PC-9 (cell line): ENCODE data around the gene GPSM1. TPM values are rescaled to one million over a fixed set of nuclear protein-coding genes. Genes with fewer than 3 reads are reported as not detected.

ENCODE experiments used
- BruUV-seq: library from RNA; stranded (reverse); fragments of 400-500 nt; replicated peaks from 2 replicates; lab custom pipeline; 2021; lab: Mats Ljungman, UMichigan
- CTCF ChIA-PET: fragments of 300-600 bp; sonication (Branson Sonifier 250); formaldehyde crosslinking; loops from one replicate; lab custom pipeline; 2022; ENCODE audit warnings: antibody characterized with exemption; lab: Charles Lee
- POLR2A ChIA-PET: fragments of 300-600 bp; sonication (Branson Sonifier 250); formaldehyde crosslinking; loops from one replicate; lab custom pipeline; 2022; ENCODE audit warnings: antibody characterized with exemption; ENCODE audit not compliant: unreplicated experiment; lab: Charles Lee
- DNase-seq, 2 experiments: peaks; one replicate each; pipeline versions ENCODE4 v3.0.0 to v3.0.0-alpha.2; 2015 to 2022; ENCODE audit warnings: mixed read lengths in 1 of 2
- H2AFZ ChIP-seq: fragments of 200-600 bp; sonication (generic); 2 replicates; pipeline ENCODE4 v1.8.1; 2017; ENCODE audit warnings: antibody characterized with exemption
- H3F3A ChIP-seq: fragments of 200-600 bp; sonication (generic); 2 replicates; pipeline ENCODE4 v1.8.1; 2017; ENCODE audit warnings: antibody characterized with exemption, mild to moderate bottlenecking, low read depth; ENCODE audit not compliant: insufficient read depth
- H3K27ac ChIP-seq: fragments of 200-600 bp; sonication (generic); 2 replicates; pipeline ENCODE4 v1.6.1; 2016; ENCODE audit warnings: mixed run types
- H3K27me3 ChIP-seq: fragments of 200-600 bp; sonication (generic); 2 replicates; pipeline ENCODE4 v1.6.1; 2016; ENCODE audit warnings: low read depth, mixed run types; ENCODE audit not compliant: insufficient read depth
- H3K36me3 ChIP-seq: fragments of 200-600 bp; sonication (generic); 2 replicates; pipeline ENCODE4 v1.6.1; 2016; ENCODE audit warnings: low read depth, mixed run types
- H3K4me1 ChIP-seq: fragments of 200-600 bp; sonication (generic); replicated peaks from 2 replicates; pipeline ENCODE4 v1.6.1; 2016; ENCODE audit warnings: mixed run types; ENCODE audit not compliant: insufficient read depth
- H3K4me2 ChIP-seq: fragments of 200-600 bp; sonication (generic); 2 replicates; pipeline ENCODE4 v1.6.1; 2017; ENCODE audit warnings: mixed run types
- H3K4me3 ChIP-seq: fragments of 200-600 bp; sonication (generic); 2 replicates; pipeline ENCODE4 v1.6.1; 2016; ENCODE audit warnings: mixed run types
- H3K79me2 ChIP-seq: fragments of 200-600 bp; sonication (generic); 2 replicates; pipeline ENCODE4 v1.6.1; 2017; ENCODE audit warnings: low read depth, mixed run types
- H3K9me2 ChIP-seq: fragments of 200-600 bp; sonication (generic); 2 replicates; pipeline ENCODE4 v1.8.1; 2017; ENCODE audit warnings: mild to moderate bottlenecking; ENCODE audit not compliant: insufficient read depth
- H3K9me3 ChIP-seq: fragments of 200-600 bp; sonication (generic); 2 replicates; pipeline ENCODE4 v1.8.1; 2016; ENCODE audit warnings: low read depth; ENCODE audit not compliant: insufficient read depth
- H4K20me1 ChIP-seq: fragments of 200-600 bp; sonication (generic); 2 replicates; pipeline ENCODE4 v1.8.1; 2017; ENCODE audit not compliant: insufficient read depth
- CTCF ChIP-seq: fragments of 200-600 bp; sonication (generic); conservative IDR thresholded peaks from 2 replicates; pipeline ENCODE4 v1.6.1; 2017; ENCODE audit warnings: mixed run types, antibody characterized with exemption, mild to moderate bottlenecking, moderate library complexity
- EZH2 ChIP-seq: fragments of 200-600 bp; sonication (generic); IDR thresholded peaks from 2 replicates; pipeline ENCODE4 v1.8.0; 2017; ENCODE audit warnings: antibody characterized with exemption, low read depth
- intact Hi-C: fragments of 100-400 bp; cut with micrococcal nuclease; formaldehyde crosslinking; loops from one replicate; pipeline ENCODE4 v1.10.0; 2022; ENCODE audit not compliant: unreplicated experiment
- total RNA-seq: library from RNA; stranded (reverse); gene quantifications from 2 replicates; pipeline ENCODE4 v1.2.3, GENCODE V29; 2021

Gene GPSM1
- total RNA-seq, 1 experiment from 2014 or later, result 5.5 TPM

DNA sequence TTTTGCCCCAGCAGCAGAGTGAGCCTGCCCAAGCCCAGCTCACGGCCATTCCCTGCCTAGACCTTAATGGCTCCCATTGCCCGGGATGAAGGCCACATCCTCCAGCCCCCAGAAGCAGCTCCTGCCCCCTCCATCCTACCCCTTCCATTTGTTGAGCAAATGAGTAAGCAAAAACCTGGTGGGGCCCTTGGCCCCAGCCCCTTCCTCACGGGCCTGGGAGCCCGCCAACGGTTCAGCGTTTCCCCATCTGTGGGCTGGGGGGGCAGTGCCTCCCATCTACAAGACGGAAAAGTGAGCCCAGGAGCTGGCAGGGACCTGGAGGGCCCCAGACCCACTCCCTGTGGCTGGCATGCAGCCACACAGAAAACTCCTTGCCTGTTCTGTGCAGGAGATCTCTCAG, 27.8 kb upstream of the GPSM1 start:
- POLR2A ChIA-PET, result no interaction called here
- no peak for TF ChIP-seq EZH2
- TF ChIP-seq CTCF, result no peak
- DNase-seq, result no peak
- no peaks in the 10 kb centered on the region for H3K79me2 ChIP-seq
- H3K9me3 ChIP-seq, result no peaks in the 10 kb centered on the region
- no peaks in the 10 kb centered on the region for H3K27me3 ChIP-seq
- no peak overlapping the region for H3K4me2 ChIP-seq
- BruUV-seq, result no TSS peak
- H3K27ac ChIP-seq, result no peak overlapping the region
- no peak overlapping the region for H2AFZ ChIP-seq
- peaks cover 3% of the 10 kb centered on the region; the same call in 1 of the 2 replicates for H3F3A ChIP-seq
- H3K4me3 ChIP-seq, result no peak overlapping the region
- H3K36me3 ChIP-seq, result no peaks in the 10 kb centered on the region
- peaks cover 10% of the 10 kb centered on the region for H3K4me1 ChIP-seq
- CTCF ChIA-PET, result no interaction called here
- H3K9me2 ChIP-seq, result no peaks in the 10 kb centered on the region
- no peaks in the 10 kb centered on the region for H4K20me1 ChIP-seq
- intact Hi-C loops, result no loop called here

DNA sequence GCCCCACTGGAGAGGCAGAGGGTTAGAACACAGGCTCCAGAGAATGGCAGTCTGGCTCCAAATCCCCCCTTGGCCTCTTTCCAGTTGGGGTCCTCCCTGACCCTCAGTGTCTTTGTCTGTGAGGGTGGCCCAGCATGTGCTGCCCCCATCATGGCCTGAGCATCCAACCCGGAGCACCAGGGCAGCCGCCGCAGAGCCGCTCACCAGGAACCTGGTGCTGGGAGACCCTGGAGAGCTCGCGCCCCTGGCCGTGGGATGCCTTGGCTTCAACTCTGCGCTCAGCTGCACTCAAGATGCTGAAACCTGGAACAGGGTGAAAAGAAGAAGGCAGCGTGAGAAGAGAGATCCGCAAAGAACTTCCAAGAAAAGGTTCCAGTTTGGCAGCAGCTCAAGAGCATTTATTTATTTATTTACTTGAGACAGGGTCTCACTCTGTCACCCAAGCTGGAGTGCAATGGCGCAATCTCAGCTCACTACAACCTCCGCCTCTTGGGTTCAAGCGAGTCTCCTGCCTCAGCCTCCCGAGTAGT, 27.3 kb upstream of the GPSM1 start:
- Histone ChIP-seq H3K27me3 (no peaks in the 10 kb centered on the region), H4K20me1 (no peaks in the 10 kb centered on the region), H3K36me3 (no peaks in the 10 kb centered on the region), H3K4me3 (no peak overlapping the region), H3F3A (peaks cover 3% of the 10 kb centered on the region; the same call in 1 of the 2 replicates), H3K4me2 (no peak overlapping the region), H3K9me2 (no peaks in the 10 kb centered on the region), H3K79me2 (no peaks in the 10 kb centered on the region), H2AFZ (no peak overlapping the region), H3K9me3 (no peaks in the 10 kb centered on the region), H3K4me1 (peaks cover 10% of the 10 kb centered on the region), H3K27ac (no peak overlapping the region)
- ChIA-PET CTCF (no interaction called here), POLR2A (no interaction called here)
- no peak for DNase-seq
- TF ChIP-seq EZH2 (no peak), CTCF (no peak)
- BruUV-seq, result no TSS peak
- intact Hi-C loops, result no loop called here

DNA sequence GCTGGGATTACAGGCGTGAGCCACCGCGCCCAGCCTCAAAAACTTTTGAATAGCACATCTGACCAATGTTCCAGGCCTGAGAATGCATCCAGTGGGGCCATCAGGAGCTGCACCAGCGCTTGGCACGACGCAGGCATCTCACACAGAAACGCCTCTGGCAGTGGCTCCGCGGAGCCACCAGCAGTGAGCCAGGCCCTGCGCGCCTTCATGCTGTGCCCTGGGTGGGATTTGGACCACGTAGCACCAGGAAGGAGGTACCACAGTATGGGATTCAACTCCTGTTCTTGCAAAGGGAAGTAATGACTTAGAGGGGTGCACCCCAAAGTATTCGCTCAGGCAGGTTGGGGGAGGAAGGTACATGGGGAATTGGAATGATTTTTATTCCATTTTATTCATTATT, 26.5 kb upstream of the GPSM1 start:
- no peak for DNase-seq
- H3K79me2 ChIP-seq, result no peaks in the 10 kb centered on the region
- POLR2A ChIA-PET, result no interaction called here
- H3K27ac ChIP-seq, result no peak overlapping the region
- H2AFZ ChIP-seq, result no peak overlapping the region
- TF ChIP-seq CTCF (no peak), EZH2 (no peak)
- no peaks in the 10 kb centered on the region for H4K20me1 ChIP-seq
- H3K27me3 ChIP-seq, result no peaks in the 10 kb centered on the region
- intact Hi-C loops, result no loop called here
- no peak overlapping the region for H3K4me2 ChIP-seq
- H3F3A ChIP-seq, result peaks cover 3% of the 10 kb centered on the region; the same call in 1 of the 2 replicates
- H3K4me1 ChIP-seq, result peaks cover 10% of the 10 kb centered on the region
- BruUV-seq, result no TSS peak
- CTCF ChIA-PET, result no interaction called here
- no peaks in the 10 kb centered on the region for H3K36me3 ChIP-seq
- no peaks in the 10 kb centered on the region for H3K9me3 ChIP-seq
- H3K4me3 ChIP-seq, result no peak overlapping the region
- H3K9me2 ChIP-seq, result no peaks in the 10 kb centered on the region
